ENCODE results near the gene WDR20.

WDR20 gene

GRCh38 chr14:102139286-102140026 is at the start of gene WDR20:
Gene WDR20 (plus strand): TSS chr14:102139897. CDS start chr14:102139924, 27 bp downstream.
- Histone ChIP-seq H3K36me3 (peaks cover 4% of the 10 kb centered on the region), H3K9me3 (ENCODE audit: severe bottlenecking) (no peaks in the 10 kb centered on the region), H3K27ac (peak within 1 kb of the TSS; percentile 92), H3K4me3 (ENCODE audit: low read depth, low read length) (peak within 1 kb of the TSS; percentile 77), H3K27me3 (ENCODE audit: insufficient read depth, low read depth, severe bottlenecking) (no peaks in the 10 kb centered on the region)
- TF ChIP-seq CTCF (IDR thresholded peaks at IDR 0.05; ENCODE audit: low read depth, low read length), result 0 out of 2 replicates have a peak, but pooled peaks have one; percentile 23
- DNase-seq, result peak; percentile 99

GRCh38 chr14:102090713-102091112 is 49.0 kb upstream of the WDR20 start:
- no peak for TF ChIP-seq CTCF (IDR thresholded peaks at IDR 0.05; ENCODE audit: low read depth, low read length)
- no peaks in the 10 kb centered on the region for H3K27me3 ChIP-seq (ENCODE audit: insufficient read depth, low read depth, severe bottlenecking)
- no peak overlapping the region for H3K4me3 ChIP-seq (ENCODE audit: low read depth, low read length)
- no peak for DNase-seq
- no peak overlapping the region for H3K27ac ChIP-seq
- H3K9me3 ChIP-seq (ENCODE audit: severe bottlenecking), result no peaks in the 10 kb centered on the region
- H3K36me3 ChIP-seq, result peaks cover 6% of the 10 kb centered on the region

DNA sequence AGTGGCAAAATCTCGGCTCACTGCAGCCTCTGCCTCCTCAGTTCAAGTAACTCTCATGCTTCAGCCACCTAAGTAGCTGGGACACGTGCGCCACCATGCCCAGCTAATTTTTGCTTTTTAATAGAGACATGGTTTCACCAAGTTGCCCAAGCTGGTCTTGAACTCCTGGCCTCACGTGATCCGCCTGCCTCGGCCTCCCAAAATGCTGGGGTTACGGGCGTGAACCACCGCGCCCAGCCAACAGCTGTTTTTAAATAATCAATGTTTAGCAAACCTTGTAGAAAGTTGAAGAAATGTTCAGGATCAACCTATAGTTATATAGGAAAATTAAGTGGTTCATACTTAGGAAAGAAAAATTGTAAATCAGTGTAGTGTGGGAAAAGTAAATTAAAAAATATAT is 46.9 kb upstream of the WDR20 start:
- H3K4me3 ChIP-seq (ENCODE audit: low read depth, low read length), result no peak overlapping the region
- no peaks in the 10 kb centered on the region for H3K27me3 ChIP-seq (ENCODE audit: insufficient read depth, low read depth, severe bottlenecking)
- H3K9me3 ChIP-seq (ENCODE audit: severe bottlenecking), result no peaks in the 10 kb centered on the region
- no peak for DNase-seq
- H3K36me3 ChIP-seq, result no peaks in the 10 kb centered on the region
- H3K27ac ChIP-seq, result no peak overlapping the region
- no peak for TF ChIP-seq CTCF (IDR thresholded peaks at IDR 0.05; ENCODE audit: low read depth, low read length)

DNA sequence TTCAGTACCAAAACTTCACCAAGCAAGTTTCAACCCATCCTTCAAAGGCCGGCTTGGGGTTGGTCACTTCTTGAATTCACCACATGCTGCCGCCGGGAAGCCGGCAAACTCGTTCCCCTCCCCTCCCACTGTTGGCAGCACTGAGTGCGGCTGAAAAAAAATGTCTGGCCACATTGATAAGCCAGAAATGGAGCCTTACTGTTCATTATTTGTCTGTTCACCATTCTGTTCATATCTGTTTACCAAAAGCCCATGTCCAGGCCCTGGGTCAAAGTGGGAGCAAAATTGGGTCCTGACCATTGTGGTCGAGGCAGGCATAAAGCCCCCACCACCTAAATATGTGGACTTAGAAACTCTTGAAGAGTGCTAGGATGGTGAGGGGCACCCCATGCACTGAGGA is 45.6 kb upstream of the WDR20 start:
- Histone ChIP-seq H3K36me3 (no peaks in the 10 kb centered on the region), H3K4me3 (ENCODE audit: low read depth, low read length) (no peak overlapping the region), H3K9me3 (ENCODE audit: severe bottlenecking) (no peaks in the 10 kb centered on the region), H3K27ac (no peak overlapping the region), H3K27me3 (ENCODE audit: insufficient read depth, low read depth, severe bottlenecking) (no peaks in the 10 kb centered on the region)
- no peak for TF ChIP-seq CTCF (IDR thresholded peaks at IDR 0.05; ENCODE audit: low read depth, low read length)
- no peak for DNase-seq

GRCh38 chr14:102095231-102095870 is 44.3 kb upstream of the WDR20 start:
- Histone ChIP-seq H3K27ac (no peak overlapping the region), H3K36me3 (no peaks in the 10 kb centered on the region), H3K9me3 (ENCODE audit: severe bottlenecking) (no peaks in the 10 kb centered on the region), H3K4me3 (ENCODE audit: low read depth, low read length) (no peak overlapping the region), H3K27me3 (ENCODE audit: insufficient read depth, low read depth, severe bottlenecking) (no peaks in the 10 kb centered on the region)
- no peak for TF ChIP-seq CTCF (IDR thresholded peaks at IDR 0.05; ENCODE audit: low read depth, low read length)
- no peak for DNase-seq

All from WERI-Rb-1 (cell line).